HG03108 (cell line): ENCODE data around the gene NTSR2.
"Not testable (repeated sequence)": the region's sequence is repeated elsewhere in the genome, so short reads cannot be mapped to it uniquely, and the experiment has no call there.

Source experiments
- ATAC-seq: cut with Tn5 transposase; IDR thresholded peaks from one replicate; pipeline ENCODE4 v1.9.1; 2021; ENCODE audit warnings: moderate library complexity; ENCODE audit not compliant: unreplicated experiment

The NTSR2 gene

DNA sequence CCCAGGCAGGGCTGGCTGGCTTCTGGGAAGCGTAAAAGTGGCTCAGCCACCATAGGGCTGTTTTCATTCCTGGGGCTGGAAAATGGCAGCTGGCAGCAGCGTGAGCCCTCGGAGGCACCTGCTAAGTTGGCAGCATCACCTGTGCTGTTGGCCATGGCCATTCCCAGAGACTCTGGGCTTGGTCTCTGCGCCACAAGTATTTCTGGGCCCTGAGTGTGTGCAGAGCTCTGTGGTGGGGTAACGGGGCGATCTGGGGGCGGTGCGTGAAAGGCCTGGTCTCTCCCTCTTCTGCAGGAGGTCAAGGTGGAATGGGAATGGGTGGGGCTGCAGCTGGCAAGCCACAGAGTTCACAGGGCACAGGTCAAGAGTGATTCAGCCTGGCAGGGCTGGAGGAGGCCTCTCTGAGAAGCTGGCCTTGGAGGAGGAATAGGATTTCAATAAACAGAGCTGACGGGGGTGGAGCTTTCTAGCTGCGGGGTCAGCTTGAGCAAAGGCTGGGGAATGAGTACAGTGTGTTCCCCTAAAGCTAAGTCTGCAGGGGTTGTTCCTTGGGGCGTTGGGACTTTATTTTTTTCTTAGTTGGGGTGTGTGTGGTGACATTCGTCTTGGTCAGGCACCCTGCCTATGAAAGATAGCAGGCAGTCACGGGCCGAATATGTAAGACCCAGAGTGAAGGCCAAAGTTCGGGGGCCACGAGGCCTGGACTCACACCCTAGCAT, 10.3 kb upstream of the NTSR2 start:
- no peak for ATAC-seq

GRCh38 chr2:11679486-11680181, 9.6 kb upstream of the NTSR2 start:
- no peak for ATAC-seq

- no peak for ATAC-seq
These were observed 9.0 kb upstream of the NTSR2 start for GRCh38 chr2:11679016-11679415.

DNA sequence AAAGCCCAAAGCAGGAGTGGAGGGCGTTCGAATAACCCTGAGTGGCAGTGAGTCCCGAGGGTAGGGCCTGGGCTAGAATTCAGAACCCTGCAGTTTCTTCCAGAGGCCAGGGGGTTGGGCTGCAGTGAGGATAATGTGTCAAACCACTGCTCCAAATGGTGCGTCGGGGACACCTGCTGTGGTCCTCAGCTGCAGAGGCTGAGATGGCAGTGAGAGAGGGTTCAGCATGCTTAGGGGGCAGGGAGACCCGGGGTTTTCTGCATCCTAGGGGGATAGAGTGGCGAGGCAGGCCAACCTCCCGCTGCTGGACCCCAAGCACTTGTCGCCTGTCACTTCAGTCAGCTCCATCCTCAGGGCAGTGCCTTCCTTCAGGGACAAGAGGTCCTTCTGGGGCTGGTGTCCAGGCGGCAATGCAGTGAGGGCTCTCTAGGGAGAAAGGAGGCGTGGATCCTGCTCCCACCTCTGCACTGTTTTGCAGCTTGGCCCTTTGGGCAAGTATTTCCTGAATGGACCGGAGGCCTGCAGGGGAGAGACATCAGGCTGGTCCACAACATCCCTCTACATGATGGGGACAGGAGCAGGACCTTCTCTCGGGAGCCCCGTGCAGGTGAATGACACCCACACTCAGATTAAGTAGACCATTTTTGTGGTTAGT, 8.4 kb upstream of the NTSR2 start:
- ATAC-seq: no peak

DNA sequence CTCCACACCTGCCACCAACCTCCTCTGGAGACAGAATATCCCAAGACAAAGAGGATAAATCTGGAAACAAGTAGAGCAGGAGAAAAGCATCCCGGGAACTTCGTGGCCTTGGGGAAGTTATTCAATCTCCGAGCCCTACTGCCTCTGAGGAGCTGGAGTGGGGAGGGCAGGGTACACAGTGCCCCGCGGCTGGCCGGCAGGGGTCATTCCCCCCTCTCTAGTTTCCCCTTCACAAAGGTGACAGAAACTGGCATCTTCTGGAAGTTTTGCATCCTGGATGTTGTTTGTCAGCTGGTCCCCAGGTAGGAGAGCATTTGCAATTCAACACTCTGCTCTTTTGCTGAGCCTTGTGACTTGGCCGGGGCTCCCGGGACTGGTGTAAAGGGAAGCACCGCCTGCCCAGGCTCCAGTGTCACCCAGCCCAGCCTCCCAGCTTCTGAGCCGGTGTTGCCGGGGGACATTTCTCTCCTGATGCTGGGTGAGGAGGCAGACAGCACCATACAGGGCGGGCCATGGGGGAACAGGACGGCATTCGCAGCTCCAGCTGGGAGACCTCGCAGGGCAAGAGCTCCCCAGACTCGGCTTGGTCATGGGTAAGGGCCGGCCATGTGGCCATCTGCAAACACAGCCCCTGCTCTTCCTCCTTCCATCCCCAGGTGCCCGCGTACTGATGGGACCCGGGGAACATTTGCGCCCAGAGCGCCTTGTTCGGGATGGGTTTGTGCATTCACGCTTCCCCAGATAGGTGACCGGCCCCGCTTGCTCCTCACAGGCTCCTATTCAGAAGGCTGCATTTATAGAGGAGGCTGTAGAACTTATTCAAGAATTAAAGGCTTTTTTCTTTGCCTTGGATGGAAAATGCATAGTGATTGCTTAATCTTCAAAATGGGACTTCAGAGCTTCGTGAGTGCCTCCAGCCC, 7.4 kb upstream of the NTSR2 start:
- no peak for ATAC-seq

- ATAC-seq: no peak
These were observed 6.6 kb upstream of the NTSR2 start for GRCh38 chr2:11676640-11677039.

DNA sequence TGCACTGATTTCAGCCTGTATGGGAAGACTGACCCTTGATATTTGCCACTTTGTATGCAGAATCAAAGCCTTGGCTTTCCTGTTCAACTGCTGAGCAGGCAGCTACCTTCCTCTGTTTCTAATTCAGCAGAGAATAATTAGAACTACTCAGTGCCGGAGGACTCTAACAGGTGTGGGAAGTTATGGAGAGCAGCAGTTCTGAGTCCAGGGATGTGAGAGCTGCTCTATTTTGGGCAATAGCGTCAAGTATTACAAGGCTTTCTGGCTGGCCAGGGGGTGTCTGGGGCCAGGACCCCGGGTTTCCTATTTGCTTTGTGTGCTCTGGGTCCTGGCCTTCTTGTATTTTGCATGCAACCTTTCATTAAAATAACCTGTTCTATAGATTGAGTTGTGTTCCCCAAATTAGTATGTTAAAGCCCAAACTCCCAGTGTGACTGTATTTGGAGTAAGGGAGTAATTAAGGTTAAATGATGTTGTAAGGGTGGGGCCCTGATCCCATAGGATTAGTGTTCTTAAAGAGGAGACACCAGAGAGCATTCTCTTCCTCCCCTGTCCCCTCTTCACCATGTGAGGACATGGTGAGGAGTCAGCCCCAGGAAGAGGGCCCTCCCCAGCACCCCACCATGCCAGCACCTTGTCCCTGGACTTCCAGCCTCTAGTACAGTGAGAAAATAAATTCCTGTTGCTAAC, 5.6 kb upstream of the NTSR2 start:
- ATAC-seq: no peak

DNA sequence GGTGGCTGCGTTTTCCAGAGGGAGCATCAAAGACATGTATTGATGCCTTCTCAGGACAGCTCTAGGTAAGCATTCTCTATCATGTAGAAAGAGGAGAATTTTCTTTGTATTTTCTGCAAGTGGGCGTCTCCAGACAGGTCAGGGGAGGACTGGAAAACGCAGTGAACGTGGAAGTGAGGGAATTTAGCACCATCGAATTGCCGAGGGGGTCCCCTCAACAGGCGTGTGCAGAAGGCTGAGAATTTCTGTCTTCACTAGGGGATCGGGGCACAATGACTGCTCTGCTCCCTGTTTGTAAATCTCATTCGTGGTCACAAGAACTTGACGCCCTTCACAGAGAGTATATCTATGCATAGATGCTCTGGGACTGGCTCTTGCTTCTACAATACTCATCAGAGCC, 5.0 kb upstream of the NTSR2 start:
- ATAC-seq: no peak

GRCh38 chr2:11672407-11672806, 2.4 kb upstream of the NTSR2 start:
- ATAC-seq: no peak

- no peak for ATAC-seq
These were observed 1.9 kb downstream of the NTSR2 start for GRCh38 chr2:11667866-11668637.

GRCh38 chr2:11667194-11667593, 2.8 kb downstream of the NTSR2 start:
- ATAC-seq: no peak

DNA sequence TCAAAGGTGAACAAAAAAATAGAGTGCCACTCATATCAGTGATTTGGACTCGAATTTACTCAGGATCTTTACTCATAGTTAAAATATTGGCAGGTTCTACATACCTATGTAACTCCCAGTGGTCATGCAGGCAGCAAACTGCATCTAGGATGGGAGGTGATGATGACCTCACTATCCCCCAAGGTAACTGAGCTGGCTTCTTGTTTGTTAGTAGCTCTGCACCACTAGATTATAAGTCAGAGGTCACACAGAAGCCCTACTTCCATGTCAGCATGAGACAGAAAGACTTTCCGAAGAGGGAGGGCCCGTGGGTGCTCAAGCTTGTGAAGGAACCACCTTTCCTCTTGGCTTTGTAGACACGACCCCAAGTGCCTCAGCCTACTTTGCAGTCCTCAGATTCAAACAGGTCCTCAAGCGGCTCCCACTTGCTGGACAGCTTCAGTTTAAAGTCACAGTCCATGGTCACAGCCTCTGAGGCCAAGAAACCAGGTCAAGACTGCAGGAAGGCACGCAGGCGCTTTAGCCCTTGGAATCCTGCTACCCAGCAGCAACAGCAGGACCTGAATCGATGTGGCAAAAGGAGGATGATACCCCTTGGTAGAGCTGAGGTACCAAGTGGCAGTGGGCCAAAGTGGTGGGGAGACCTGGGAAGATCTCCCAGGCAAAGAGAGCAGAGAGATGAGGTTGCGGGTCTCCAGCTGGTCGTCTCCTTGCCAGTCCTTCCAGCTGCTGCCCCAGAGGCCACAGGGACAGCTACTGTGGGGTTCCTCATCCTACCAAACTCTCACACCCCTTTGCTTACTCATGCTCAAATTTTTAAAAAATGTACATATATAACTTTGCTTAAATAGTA, 4.3 kb downstream of the NTSR2 start:
- no peak for ATAC-seq

DNA sequence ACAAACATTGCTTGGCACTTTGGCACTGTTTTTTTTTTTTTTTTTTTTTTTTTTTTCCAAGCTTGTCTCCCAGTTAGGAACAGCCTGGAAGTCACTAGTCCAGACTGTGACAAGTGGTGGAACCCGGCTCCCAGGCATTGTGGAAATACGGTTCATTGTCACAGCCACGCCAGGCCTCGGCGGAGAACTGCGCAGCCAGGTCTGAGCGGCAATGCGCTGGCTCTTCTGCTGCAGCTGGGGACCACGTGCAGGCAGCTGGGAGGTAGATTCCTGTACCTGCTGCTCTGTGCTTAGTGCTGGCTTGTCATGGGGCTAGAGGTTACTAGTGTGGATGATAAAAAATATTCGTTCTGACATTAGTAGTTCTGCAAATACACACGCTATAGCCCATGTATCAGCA, 5.0 kb downstream of the NTSR2 start:
- no peak for ATAC-seq

DNA sequence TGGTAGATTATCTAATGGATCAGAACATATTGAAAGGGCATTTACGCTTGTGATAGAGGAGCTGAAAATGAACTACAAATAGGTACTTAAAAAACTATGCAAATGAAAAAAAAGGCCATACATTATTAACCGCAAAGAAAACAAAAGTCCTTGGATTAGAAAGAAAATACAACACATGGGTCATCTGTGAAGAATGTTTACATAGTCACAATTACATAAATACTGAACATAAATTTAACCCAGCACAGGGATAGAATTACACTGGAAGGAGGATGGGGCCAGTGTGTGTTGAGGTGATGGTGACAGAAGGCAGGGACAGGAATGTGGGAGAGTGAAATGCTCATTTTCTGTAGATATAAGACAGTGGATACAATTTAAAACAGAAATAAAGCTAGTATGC, 6.6 kb downstream of the NTSR2 start:
- no peak for ATAC-seq

DNA sequence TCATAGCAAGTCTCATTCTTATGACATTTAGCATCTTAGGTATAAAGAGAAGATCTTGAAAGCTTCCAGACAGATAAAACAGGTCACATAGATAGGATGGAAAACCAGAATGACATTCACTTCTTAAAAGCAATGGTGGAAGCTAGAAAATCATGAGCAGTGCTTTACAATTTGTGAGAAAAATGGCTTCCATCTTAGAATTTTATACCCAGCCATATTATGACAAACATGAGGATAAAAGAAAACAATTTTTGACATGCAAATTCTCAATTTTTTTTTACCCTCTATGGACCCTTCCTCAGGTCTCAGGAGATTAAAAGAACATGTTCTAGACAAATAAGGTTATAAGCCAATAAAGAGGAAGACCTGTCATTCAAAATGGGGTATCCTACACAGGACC, 7.1 kb downstream of the NTSR2 start:
- ATAC-seq: no peak

DNA sequence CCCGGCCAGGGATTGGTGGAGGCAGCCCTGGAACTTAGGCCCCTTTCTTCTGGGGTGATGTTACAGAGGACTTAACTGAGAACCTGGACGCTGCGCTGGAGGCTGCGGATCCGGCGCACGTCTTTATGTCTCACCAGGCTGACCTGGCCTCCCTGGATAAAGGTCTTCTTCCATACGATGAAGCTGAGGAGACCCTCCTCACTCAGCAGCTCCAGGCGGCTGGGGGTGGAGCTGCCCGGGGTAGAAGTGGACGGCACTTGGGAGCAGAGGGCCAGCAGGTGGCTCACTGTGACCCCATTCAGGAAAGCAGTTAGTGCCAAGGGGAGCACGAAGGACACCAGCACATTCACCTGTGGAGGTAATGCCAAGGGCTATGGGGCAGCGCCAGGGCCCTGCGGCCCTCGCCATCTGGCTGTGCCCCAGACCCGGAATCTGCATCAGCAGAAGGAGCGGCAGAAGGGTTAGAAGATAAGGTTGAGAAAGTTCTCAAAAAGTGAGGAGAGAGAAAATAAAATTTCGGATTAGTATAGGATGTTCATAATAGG, 8.0 kb downstream of the NTSR2 start:
- no peak for ATAC-seq

DNA sequence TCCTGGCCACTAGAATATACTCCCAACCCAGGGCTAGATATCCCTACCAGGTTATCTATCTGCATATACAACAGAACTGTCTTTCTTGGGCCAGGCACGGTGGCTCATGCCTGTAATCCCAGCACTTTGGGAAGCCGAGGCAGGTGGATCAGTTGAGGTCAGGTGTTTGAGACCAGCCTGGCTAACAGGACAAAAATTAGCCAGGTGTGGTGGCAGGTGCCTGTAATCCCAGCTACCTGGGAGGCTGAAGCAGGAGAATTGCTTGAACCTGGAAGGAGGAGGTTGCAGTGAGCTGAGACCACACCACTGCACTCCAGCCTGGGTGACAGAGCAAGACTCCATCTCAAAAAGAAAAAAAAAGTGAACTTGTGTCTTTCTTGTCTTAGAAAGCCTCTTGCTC, 9.6 kb downstream of the NTSR2 start:
- ATAC-seq: not testable (repeated sequence)

- no peak for ATAC-seq
These were observed 10.1 kb downstream of the NTSR2 start for GRCh38 chr2:11659851-11660250.

DNA sequence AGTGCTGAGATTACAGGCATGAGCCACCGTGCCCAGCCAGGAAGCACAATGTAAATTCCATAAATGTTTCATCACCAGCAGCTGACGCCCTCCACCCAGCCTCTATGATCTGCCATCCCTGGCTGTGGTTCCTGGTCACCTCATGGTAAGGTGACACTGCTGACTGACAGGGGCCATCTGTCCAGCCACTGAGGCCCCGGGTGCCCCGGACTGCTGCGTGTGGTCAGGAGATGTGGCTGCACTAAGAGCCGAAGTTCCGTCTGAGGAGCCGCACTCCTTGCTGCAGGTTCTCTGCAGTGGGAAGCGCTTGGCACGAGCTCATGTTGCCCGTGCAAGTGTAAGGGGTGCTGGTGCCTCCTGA, 10.9 kb downstream of the NTSR2 start:
- ATAC-seq: no peak
